ENCODE results near the gene PRKN.

PRKN gene

DNA sequence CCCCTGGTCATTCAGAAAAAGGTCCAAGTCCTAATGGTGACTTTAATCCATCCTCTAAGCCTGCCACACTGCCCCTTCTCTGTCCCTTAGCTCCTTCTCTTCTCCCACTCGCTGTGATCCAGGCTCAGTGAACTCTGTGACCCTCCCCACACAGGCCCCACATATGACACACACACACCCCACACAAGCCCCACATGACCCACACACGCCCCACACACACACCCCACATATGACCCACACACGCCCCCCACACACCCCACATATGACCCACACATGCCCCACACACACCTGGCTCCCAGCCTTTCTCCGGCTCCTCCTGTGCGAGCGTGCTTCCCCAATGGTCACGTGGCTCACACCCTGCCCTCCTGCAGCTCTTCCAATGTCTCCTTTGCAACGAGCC, 925.3 kb downstream of the PRKN start:
- DNase-seq (ENCODE audit: low read depth), result no peak

GRCh38 chr6:161798844-161799394, 928.6 kb downstream of the PRKN start:
- DNase-seq (ENCODE audit: low read depth), result no peak

- DNase-seq (ENCODE audit: low read depth), result no peak
These were observed 930.9 kb downstream of the PRKN start for GRCh38 chr6:161796681-161797080.

DNA sequence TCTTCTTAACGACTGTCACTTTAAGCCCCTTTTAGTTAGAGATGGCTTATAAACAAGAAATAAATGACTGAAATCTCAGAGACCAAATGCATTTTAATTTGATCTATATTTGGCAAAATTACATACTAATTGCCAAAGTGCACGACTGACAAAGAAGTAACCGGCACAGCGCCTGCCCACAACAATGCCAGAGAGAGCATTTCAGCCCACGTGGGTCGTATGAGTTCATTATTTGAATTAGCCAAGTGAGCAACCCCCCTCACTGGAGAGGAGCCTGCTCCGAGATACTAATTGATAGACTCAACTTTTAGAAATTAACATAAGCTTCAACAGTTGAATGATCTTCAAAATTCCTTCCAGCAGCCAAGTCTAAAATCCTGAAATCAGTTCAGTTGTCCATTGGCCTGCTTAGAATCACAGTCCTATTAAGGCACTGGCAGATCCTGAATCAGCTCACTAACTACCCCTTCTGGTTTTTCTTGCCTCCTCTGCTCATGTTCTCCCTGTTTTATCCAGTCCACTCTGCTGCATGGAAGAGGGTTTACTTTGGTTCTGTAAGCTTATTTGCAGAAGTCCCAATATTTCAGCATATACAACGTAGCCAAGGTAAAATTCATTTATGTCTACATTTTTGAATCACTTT, 934.6 kb downstream of the PRKN start:
- DNase-seq (ENCODE audit: low read depth), result no peak

DNA sequence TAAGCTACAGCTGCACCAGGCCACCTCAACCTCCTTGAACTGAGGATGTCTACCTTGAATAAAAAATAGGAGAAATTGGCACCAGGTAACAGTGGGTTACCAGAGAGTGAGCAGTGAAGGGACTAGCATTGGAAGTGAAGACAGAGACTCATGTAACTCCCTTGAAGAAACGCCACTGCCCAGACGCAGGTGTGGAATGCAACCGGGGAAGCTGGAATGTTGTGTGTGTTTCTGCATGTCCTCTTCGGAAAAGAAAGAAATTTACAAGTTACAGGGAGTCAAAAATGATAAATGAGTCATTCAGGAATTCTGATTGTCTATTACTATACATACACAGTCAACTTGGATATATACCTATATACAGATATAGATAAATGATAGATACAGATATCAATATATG, 939.0 kb downstream of the PRKN start:
- DNase-seq (ENCODE audit: low read depth), result no peak

DNA sequence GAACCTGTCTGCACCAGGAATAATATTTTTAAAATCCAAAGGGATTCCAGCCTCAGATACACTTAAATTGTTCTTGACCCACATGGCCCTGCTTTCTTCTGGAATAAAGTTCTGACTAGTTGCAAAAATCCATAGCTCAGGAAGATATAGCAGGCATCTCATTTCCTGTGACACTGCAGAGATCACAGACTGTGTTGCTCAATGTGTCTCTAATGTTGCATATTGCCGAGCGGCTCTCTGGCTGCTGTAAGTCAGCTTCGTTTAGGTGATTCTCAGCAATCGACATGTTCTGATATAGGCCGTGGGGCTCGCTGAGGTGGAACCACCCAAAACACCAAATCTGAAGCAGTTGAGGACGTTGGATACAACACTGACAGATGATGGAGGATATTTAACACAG, 955.4 kb downstream of the PRKN start:
- no peak for DNase-seq (ENCODE audit: low read depth)

- DNase-seq (ENCODE audit: low read depth), result no peak
These were observed 965.6 kb downstream of the PRKN start for GRCh38 chr6:161761966-161762365.

GRCh38 chr6:161755080-161755479, 972.5 kb downstream of the PRKN start:
- DNase-seq (ENCODE audit: low read depth), result no peak

DNA sequence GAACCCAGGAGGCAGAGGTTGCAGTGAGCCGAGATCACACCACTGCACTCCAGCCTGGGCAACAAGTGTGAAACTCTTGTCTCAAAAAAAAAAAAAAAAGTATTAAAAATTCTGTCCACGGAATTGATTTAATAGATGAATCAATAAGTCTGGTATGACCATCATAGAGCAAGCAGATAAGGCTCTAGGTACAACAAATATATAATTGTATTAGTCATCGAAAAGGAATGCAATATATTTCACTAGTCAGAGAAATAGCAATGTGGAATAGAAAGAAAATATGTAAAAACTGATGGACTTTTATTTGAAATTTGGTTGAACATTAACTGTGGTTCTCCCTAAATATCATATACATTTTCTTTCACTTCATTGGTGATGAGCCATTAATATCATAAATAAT, 976.9 kb downstream of the PRKN start:
- DNase-seq (ENCODE audit: low read depth), result no peak

- DNase-seq (ENCODE audit: low read depth), result no peak
These were observed 978.0 kb downstream of the PRKN start for GRCh38 chr6:161749576-161749975.

- no peak for DNase-seq (ENCODE audit: low read depth)
These were observed 978.8 kb downstream of the PRKN start for GRCh38 chr6:161748535-161749416.

DNA sequence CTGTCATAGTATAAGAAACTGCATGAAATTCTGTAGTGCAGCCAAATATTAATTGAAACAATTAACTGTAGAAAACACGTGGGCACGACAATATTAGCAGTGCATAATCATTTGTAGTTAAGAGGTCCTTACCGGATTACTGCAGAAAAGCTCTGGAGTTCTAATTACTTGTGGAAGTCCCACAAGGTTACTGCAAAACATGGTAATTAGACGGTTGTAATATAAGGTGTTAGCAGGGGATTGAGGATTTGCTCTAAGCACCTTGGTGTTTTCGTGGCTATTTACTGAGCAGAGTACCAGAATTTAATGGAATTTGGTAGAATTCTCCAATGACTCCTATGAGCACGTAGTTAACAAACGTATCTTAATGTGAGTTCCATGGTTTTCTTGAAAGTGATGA, 980.1 kb downstream of the PRKN start:
- no peak for DNase-seq (ENCODE audit: low read depth)

- DNase-seq (ENCODE audit: low read depth), result no peak
These were observed 981.9 kb downstream of the PRKN start for GRCh38 chr6:161745594-161746141.

DNA sequence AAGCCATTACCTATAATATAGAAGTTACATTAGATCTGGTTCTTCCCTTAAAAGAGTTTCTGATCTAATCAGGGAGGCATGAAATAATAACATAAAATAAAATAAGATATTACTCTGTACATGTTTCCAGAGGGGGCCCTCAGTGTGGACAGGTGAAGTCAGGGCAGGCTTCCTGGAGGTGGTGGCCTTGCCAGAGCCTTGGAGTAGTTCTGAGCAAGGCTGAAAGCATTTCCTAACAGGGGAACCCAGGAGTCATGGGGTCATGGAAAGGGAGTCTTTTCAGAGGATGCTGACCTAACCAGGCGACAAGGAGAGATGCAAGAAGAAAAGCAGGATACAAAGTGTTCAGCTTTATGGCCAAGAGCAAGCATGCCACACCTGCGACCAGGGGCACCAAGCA, 982.4 kb downstream of the PRKN start:
- DNase-seq (ENCODE audit: low read depth), result no peak

GRCh38 chr6:161744211-161745067, 983.1 kb downstream of the PRKN start:
- DNase-seq (ENCODE audit: low read depth), result no peak

DNA sequence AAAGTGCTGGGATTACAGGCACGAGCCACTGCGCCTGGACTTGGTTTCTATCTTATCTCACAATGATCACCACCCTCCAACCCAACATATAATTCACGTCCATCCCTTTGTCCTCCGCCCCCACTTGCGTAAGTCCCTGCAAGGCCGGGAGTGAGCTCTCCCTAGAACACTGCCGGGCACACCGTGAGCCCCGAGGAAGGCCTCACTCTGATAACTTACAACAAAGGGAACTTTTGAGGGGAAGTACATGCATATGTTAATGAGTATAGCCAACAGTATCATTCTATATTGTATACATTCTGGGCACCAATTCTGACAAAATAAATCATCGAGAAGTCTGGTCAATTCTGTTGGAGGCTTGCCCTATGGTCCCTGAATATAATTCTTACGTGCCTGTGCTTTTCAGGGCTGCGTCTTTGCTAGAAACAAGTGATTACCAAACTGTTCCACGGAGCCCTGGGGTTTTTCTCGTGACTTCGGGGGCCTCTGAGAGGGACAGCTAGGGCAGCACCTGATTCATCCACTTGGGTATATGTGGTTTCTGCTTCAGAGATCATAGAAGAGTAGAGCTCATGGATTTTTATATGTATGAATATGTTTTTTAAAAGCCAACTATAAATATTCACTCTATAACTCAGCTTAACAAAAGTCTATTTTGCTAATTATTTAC, 983.9 kb downstream of the PRKN start:
- no peak for DNase-seq (ENCODE audit: low read depth)

- no peak for DNase-seq (ENCODE audit: low read depth)
These were observed 987.1 kb downstream of the PRKN start for GRCh38 chr6:161740486-161740885.

DNA sequence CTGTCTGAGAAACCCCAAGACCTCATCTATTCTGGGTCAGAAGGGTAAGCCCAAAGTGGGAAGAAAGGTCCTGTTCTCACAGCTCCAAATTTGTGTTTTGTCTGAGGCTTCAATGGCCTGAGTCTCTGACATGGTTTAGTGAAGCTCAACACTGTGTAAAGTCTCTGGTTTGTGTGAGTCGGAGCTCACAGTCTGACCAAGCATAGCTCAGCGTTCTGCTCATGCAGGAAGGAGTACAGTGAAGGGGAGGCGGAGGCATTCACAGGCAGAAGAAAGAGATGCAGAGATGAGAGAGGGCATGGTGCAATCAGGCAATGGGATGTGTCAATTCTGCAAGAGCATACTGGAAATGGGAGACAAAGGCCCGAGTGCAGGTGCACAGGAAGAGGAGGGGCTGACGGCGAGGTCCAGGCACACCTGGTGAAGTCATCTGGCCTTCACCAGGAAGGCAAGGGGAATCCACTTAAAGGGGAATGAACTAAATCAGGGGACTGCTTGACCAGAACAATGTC, 990.7 kb downstream of the PRKN start:
- DNase-seq (ENCODE audit: low read depth), result no peak

- DNase-seq (ENCODE audit: low read depth), result no peak
These were observed 991.2 kb downstream of the PRKN start for GRCh38 chr6:161736326-161736725.

- no peak for DNase-seq (ENCODE audit: low read depth)
These were observed 995.0 kb downstream of the PRKN start for GRCh38 chr6:161732594-161732993.

All from non-pigmented ciliary epithelial cell (primary cell).